Measurements from ENCODE around the gene PTGDR2.
"Not testable (repeated sequence)": the region's sequence is repeated elsewhere in the genome, so short reads cannot be mapped to it uniquely, and the experiment has no call there.

The PTGDR2 gene

DNA sequence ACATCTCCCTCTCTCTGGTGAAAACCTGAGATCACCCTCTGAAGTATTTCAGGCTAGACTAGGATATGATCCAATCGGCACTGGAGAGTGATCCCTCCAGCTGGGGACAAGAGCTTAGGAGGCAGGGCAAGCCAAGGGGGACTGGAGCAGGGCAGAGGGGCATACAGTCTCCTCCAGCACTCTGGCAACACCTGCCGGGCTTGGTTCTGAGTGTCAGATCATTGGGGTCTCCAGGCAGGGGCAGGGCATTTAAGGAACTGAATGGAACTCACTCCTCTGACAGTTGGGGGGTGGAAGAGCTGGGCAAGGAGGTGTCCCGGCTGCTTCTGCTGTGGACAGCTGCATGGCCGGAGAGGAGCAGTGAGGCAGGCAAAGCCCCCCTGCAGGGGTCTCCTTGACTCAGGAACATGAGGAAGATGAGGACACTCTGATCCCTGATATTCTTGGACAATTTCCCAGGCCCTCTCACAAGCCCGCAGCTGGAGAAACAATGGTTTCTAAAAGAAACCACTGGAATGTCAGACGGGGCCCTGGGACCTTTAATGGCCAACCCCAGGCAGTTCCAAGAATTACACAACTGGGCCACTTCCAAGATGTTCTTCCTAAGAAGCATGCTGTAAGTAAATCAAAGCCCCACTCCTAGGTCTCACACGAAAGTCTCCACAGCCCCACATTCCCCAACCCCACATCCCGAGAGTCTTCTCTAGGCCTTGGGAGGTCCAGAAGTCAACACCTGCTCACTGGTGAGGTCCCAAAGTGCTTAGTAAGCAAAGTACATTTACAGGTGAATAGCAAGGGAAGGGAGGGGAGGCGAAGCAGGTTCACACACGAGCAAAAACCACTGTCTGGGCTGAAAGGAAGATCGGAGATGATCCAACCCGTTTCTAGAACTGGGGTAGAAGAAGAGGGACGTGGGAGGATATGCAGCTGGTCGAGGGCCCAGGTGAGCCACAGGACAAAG, 15.0 kb downstream of the PTGDR2 start:
- DNase-seq, result no peak

DNA sequence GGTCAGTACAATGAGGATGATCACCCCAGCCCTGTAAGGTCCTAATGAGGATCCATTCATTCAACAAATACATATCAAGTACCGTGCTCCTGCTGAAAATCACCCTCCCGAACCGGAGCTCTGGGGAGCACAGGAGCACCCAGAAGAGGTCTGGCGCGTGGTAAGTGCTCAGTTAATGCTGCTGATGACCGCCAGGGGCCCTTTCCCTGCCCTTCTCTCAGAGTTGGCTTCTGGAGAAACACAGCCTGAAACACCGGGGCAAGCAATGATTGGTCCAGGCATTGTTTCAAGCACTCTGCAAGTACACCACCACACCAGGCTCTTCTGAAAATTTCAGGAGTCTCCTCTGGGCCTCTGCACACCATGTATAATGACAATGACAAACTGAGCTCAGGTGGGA, 17.6 kb downstream of the PTGDR2 start:
- DNase-seq, result no peak

DNA sequence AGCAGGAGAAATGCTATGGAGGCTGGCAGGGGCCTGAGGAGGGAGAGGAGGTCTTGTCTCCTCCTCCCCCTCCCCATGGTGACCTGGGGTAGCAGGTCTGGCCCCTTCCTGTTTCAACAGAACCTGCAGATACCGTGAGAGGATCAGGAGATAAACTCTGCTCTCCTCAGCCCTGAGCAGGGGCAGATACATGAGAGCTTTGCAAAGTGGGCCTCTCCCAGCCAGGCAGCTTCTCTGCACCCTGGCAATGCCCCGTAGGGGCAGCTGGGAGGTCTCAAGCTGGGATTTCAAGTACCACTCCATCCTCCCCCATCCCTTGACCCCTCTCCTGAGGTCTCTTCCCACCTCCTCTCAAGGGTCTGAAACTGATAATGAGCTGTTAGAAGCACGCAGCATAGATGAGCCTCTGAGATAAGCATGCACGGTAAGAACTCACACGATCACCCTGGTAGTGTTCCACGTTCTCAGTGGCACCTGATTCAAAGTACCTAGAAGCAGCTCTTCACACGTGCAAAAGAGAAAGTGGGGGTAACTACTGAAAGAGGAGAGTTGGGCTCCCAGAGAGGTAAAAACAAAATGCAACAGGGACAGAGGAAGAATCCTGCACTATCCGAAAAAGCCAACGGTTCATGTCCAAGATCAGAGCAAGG, 18.8 kb downstream of the PTGDR2 start:
- DNase-seq, result no peak

DNA sequence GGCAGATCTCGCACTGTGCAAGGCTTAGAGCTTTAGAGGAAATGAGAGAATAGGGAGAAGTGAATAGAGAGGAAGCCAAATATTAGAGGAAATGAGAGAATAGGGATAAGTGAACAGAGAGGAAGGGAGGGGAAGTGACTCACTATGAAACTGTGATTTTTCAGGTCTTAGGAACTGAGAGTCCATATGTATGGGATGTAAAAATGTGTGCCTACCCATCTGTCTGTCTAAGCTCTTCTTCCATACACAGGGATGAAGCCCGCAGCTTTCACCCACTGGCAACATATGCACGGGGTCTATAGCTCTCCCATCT, 20.3 kb downstream of the PTGDR2 start:
- no peak for DNase-seq

DNA sequence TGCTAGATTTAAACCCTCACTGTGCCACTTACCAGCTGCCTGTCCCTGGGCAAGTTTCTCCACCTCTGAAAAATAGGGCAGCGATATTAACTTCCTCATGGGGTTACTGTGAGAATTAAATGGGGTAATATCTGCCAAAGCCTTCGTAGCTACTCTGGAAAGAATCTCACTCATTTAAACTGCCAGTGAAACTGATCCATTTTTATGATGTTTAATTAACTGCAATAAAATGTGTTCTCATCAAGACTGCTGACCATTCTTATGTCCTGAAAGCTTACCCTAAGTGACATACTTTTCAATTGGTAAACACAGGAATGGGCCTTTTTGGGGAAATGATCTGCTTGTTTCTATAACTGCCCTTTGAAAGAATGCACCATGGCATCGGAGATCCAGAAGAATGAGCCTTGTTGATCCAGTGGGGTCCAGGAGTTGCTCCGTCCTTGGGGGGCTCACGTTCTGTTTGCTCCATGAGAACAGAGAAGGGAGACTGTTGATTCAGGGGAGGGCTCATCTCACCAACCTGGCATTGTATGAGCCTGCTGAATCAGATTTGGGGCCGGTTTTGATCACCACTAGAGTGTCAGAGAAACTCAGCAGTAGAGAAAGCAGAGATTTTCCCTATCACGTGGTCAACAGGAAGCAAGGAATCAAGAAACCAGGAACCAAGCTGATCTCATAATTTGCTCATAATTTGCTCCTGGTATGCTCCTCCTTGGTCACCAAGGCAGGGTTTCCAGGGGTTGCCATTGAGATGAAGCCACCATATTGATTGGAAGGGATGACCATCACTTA, 20.8 kb downstream of the PTGDR2 start:
- no peak for DNase-seq

DNA sequence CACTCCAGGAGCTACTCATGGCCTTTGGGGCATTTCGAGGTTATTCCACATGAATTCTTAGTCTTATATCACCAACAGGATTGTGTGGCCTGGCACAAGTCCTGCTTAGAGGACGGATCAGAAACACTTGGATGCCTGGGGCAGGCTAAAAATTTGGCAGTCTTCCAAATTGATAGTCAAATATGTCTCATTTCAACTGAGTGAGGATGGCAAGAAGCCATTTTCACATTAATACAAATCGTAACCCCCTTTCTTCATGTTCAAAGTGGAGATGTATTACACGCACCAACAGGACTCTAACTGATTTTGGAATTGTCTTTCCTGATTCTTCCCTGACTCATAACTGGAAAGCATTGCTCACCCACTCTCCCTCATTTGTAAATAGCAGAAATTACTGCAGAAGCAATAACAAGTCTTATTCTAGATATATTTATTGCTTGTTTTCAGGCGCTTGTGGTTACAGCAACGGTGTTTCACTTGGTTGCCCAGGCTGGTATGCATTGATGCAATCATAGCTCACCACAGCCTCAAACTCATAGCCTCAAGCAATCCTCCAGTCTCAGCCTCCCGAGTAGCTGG, 24.2 kb downstream of the PTGDR2 start:
- no peak for DNase-seq

DNA sequence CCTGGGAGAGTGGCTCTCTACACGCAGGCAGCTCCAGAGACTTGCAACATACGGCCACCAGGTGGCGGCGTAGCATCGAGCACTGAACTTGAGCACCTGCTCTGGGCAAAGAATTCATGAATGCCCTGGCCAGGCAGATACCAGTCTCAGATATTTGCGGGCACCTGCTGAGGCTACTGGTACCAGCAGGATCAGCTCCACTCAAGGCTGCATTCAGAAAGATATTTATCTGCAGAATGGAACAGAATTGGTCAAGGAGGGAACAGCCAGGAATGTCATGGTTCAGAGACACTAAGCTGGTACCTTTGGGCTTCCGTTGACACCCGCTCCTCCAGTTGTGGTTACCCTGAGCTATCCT, 24.6 kb downstream of the PTGDR2 start:
- DNase-seq, result peak; percentile 54

DNA sequence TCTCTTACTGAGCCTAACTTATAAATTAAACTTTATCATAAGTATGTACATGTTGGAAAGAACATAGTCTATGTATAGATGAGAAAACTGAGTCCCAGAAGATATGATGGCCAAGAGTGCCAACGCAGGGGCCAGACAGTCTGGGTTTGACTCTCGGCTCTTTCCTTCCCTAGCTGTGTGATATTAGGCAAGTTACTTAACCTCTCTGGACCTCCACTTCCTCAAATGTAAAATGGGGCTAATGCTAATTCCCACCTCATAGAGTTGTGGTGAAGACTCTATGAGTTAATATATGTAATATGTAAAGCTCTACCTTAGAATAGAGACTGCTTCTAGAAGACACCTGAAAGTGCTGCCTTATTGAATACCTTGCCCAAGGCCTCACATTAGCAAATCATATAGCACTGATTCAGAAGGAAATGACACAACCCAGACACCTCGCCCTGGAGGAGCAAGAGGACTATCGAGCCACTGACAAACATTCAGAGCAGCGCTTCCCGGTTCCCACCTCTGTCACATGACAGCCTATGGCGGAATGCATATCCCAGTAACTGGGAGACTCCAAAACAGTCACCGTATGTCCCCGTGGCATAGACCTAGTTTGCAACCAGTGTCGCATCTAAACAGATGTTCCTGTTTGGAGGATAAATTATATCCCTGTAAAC, 25.1 kb downstream of the PTGDR2 start:
- no peak for DNase-seq

DNA sequence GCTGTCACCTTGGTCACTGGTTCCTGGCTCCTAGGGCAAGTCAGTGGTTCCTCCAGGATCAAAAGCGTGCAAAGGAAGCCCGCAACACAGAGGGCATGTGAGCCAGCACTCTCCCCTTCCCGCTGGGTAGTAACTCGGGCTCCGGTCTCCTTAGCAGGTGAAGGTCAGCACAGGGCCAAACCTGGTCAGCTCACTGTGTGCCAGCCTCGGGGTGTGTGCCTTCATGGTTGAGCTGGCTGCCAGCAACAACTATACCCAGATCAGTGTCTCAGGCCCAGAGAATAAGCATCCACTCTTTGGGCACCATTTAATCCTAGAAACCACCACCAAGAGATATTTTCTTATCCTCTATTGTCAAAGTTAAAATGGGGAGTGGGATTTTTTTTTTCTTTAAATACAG, 30.0 kb downstream of the PTGDR2 start:
- no peak for DNase-seq

DNA sequence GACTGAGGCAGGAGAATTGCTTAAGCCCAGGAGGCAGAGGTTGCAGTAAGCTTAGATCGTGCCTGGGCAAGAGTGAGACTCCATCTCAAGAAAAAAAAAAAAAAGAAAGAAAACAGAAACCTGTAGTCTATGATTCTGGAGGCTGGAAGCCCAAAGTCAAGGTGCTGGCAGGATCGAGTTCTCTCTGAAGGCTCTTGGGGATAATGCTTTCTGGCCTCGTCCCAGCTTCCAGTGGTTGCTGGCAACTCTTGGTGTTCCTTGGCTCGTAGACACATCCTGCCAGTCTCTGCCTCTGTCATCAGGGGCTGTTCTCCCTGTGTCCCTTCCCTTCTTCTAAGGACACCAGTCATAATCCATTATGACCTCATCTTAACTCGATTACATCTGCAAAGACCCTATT, 30.6 kb downstream of the PTGDR2 start:
- DNase-seq, result no peak

DNA sequence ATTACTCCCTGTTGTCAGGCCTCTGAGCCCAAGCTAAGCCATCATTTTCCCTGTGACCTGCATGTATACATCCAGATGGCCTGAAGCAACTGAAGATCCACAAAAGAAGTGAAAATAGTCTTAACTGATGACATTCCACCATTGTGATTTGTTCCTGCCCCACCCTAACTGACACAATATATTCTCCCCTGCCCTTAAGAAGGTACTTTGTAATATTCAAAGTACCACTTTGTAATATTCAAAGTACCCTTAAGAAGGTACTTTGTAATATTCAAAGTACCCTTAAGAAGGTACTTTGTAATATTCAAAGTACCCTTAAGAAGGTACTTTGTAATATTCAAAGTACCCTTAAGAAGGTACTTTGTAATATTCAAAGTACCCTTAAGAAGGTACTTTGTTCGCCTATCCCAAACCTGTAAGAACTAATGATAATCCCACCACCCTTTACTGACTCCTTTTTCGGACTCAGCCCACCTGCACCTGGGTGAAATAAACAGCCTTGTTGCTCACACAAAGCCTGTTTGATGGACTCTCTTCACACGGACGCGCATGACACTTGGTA, 31.9 kb downstream of the PTGDR2 start:
- not testable (repeated sequence) for DNase-seq

DNA sequence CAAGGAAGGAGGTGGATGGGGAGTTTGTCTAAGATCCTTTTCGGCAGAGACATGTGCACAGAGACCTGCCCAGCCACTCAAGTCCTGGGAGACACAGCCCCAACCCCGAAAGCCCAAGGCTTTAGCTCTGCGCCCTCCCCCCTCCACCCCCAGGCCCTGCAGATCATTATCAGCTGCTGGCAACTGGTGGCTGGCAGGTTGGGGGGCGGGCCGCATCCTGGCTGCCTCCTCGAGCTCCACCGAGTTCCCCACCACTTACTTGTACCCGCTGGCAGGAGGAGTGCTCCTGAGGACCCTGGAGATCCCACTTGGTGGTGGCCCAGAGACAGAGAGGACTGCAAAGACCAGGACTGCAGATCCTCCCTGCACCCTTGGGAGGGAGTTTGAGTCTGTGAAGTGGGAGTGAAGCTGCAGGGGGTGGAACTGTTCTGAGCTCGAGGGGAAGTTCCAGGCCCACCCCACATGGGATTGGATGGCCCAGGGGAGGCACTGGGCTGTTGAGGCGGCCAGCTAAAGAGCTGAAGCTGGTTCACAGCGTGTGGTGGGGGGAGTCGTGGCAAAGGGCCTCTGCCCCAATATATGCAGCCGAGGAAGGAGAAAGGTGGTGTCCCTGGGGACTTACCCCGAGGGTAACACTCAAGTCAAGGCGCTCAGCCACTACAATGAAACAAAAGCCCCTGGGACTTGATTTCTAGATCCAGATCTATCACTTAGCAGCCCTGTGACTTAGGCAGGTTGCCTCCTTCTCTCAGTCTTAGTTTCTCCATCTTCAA, 33.7 kb downstream of the PTGDR2 start:
- DNase-seq, result no peak

DNA sequence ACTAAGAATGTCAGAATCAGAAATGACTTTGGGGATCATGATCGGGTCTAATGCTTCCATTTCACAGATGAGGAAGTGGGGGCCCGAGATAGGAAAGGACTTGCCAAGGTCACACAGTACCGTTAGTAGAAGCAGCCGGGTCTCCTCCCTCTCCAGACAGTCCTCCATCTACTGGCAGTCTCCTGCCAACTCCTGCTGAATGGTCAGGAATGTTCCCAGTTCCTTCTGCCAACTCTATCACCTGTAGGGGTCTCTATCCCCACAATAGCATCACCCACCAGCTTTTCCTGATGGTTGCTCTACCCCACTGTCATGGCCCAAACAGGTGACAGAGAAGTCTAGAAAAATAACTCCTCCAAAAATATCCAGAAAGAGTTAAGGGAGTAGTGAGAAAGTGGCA, 37.7 kb downstream of the PTGDR2 start:
- no peak for DNase-seq

DNA sequence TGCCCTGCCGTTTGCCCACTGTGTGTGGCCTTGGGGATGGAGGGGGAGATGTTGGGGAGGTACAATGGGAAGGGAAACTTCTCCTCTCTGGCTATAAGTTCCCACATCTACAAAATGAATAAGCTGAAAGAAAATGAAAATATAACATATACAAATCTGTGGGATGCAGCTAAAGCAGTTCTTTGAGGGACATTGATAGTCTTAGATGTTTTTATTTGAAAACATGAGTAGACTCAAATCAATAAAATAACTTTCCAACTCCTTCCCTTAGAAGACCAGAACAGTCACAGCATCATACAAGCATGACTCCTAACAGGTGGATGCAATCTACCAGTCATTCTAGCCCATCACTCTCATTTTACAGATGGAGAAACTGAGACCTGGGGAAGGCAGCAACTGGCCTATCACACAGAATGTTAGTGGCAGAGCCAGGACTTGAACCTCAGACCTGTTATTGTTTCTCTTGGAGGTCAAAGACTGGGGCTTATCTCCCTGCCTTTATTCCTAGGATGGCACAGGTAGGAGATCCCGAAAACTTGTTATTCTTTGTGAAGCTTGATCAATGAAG, 39.1 kb downstream of the PTGDR2 start:
- no peak for DNase-seq

DNA sequence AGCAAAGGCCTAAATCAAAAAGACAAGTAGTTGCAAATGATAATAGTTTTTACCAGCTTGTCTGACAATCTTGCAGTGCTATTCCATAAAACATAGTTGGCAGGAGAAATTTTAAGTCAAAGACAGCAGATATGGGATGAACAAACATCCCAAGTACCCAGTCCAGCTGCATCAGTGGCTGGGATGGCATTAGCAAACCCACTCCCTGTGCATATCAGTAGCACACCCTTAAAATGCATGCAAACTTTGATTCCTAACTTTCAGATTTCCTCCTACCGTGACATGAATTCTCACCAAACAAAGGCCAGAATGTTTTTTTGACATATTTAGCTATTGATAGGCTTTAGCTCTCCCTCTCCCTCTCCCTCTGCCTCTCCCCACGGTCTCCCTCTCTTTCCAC, 41.6 kb downstream of the PTGDR2 start:
- no peak for DNase-seq

DNA sequence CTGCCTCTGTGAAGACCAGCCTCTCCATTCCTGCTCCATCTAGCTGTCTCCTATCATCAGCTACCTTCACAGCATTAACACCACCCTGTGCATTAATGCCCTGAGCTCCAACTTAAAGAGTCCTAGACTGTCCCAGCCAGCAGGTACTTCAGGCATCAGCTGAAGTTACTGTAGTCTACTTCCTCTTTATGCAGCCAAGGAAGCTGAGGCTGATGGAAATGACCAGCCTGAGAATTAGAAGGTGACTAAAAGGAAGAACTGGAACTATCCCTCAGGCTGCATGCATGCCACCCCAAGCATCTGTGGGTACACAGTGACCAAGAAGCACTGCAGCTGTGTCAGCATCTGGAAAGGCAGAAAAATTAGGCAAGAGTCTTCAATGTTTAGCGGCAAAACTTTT, 42.4 kb downstream of the PTGDR2 start:
- DNase-seq, result no peak

DNA sequence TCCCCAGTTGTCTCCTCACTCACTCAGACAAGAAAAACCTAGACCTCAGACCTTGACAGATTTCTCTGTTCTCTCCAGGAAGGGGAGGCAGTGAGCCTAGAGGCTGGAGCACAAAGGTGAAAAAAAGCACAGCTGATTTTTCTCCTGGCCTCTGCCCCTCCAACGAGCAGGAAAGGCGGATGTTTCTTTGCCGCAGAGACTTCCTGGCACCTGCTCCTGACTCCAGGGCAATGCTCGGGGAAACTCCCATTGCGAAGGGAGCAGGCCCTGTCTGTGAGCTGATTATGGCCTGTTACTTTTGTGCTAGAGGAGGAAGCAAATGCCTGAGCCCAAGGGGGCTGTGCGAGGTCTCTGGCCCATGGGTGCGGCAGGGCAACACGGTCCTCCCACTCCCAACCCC, 45.2 kb downstream of the PTGDR2 start:
- DNase-seq, result no peak

DNA sequence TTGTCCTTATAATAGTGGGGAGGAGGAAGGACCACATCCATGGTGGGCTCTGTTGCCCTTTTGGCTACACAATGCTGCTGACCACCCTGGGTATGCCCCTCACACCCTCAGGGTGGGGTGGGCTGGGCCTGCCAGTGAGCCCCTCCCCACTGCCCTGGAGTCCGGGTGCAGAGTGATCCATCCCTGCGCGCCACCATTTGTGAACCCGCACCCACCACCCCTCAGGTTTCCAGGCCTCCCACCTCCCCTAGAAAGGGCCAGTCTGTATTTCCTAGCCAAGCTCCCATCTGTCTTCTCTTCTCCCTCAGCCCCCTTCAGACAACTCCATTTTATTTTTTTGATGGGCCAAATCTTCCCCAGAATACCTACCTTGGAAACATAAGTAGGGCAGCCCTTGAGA, 45.6 kb downstream of the PTGDR2 start:
- DNase-seq, result no peak

DNA sequence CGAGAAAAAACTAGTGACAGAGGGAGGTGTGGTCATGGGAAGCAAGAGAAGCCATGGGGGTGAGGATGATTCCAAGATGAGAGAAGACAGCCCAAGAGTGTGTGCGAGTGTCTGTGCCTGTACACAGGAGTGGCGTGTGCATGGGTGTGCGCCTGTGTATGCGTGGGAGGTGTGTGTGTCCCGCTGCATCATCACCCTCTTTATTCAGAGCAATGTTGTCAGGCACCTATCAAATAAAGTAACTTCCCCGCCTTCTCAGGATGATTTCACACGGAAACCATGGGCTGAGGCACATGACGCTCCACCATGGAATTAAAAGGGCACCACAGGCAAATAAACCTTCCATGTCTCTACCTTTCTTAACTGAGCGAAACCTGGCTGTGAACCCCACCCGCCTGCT, 46.1 kb downstream of the PTGDR2 start:
- no peak for DNase-seq

DNA sequence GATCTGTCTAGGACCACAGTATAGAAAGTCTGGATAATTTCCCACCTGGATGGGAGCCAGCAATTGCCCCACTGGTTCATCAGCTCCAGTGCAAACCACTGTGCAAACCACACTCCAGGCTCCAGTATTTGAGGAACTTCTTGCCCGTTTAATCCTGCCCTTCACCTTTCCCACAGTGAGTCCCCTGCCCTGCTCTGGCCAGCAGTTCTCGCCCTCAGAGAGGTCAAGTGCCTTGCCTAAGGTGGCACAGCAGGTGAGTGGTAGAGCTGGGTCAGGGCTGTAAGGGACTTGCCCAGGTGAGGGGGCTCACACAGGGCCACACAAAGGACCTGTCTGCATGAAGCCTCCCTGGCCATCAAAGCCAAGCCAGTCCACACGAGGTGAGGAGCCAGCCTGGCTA, 46.5 kb downstream of the PTGDR2 start:
- DNase-seq, result no peak

DNA sequence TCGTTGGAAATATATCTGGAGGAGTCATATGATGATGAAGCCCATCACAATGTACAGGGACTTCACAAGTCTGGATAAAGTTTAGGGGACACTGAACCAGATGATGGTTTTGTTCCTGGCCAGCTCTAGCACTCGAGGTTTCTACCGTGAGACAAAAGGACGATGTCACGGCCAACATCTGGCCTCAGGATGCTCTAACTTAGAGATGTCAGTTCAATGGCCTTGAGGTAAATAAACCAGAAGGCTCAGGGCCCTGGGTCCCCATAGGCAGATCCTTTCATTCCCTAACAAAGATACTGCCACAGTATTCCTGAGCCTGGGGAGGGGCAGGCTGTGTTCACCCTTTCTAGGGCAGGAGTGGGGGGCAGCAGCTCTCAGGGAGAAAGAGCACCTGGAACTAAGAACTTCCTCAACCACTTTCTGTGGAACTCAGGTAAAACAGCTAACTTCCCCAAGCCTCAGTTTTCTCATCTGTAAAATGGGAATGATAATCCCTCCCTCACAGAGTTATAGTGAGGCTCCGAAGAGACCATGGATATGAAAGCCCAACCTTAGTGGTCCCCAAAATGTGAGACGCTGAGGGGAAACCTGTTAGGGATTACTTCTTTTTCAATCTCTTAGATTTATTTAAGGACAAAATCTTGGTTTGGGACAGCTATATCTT, 52.3 kb downstream of the PTGDR2 start:
- DNase-seq, result no peak

All from NCI-H1436 treated with DMSO at 0.1 percent for 48 hours (cell line).